DND-41 (cell line): ENCODE measurements around the gene ZNF521.

Source experiments
- CTCF ChIP-seq: IDR thresholded peaks from 2 replicates; pipeline ENCODE4 v1.5.1; 2012; ENCODE audit warnings: borderline replicate concordance, low read length, moderate library complexity, mild to moderate bottlenecking; ENCODE audit not compliant: poor library complexity, severe bottlenecking; ENCODE audit errors: extremely low read depth
- EZH2 ChIP-seq: IDR thresholded peaks from 3 replicates; pipeline ENCODE4 v1.6.1; 2012; ENCODE audit warnings: borderline replicate concordance, low read depth, mild to moderate bottlenecking, moderate library complexity, low read length, inconsistent platforms; ENCODE audit not compliant: severe bottlenecking

- TF ChIP-seq CTCF: no peak
- TF ChIP-seq EZH2: no peak
Measured at GRCh38 chr18:25229920-25230319, 122.0 kb downstream of the ZNF521 start.
